Measurements from ENCODE around the gene MRPL20. TPM values are rescaled to one million over a fixed set of nuclear protein-coding genes. Genes with fewer than 3 reads are reported as not detected.

The MRPL20 gene
- total RNA-seq, 2 donors from 2014 or later = 160 to 218 TPM

GRCh38 chr1:1440262-1441001 lies 33.3 kb upstream of the MRPL20 start:
- TF ChIP-seq CTCF (IDR thresholded peaks at IDR 0.05) = no peak
- H3K36me3 ChIP-seq = no peaks in the 10 kb centered on the region
- no peaks in the 10 kb centered on the region for H3K27me3 ChIP-seq
- DNase-seq (ENCODE audit: low spot score) = no peak
- peaks cover 0 to 31% of the 10 kb centered on the region in 2 donors for H3K4me1 ChIP-seq
- no peak overlapping the region for H3K4me3 ChIP-seq
- no peaks in the 10 kb centered on the region for H3K9me3 ChIP-seq
- H3K27ac ChIP-seq = no peak overlapping the region

GRCh38 chr1:1439546-1440261 lies 32.6 kb upstream of the MRPL20 start:
- Histone ChIP-seq H3K4me3 (no peak overlapping the region), H3K27me3 (no peaks in the 10 kb centered on the region), H3K4me1 (peaks cover 0 to 38% of the 10 kb centered on the region in 2 donors), H3K9me3 (no peaks in the 10 kb centered on the region), H3K36me3 (no peaks in the 10 kb centered on the region), H3K27ac (no peak overlapping the region)
- DNase-seq (ENCODE audit: low spot score) = no peak
- no peak for TF ChIP-seq CTCF (IDR thresholded peaks at IDR 0.05)

GRCh38 chr1:1438531-1439381 lies 31.7 kb upstream of the MRPL20 start:
- no peak for TF ChIP-seq CTCF (IDR thresholded peaks at IDR 0.05)
- Histone ChIP-seq H3K27me3 (no peaks in the 10 kb centered on the region), H3K9me3 (no peaks in the 10 kb centered on the region), H3K27ac (no peak overlapping the region), H3K36me3 (no peaks in the 10 kb centered on the region), H3K4me3 (no peak overlapping the region), H3K4me1 (peaks cover 0 to 48% of the 10 kb centered on the region in 2 donors)
- DNase-seq (ENCODE audit: low spot score) = no peak

- TF ChIP-seq CTCF (IDR thresholded peaks at IDR 0.05) = no peak
- no peak for DNase-seq (ENCODE audit: low spot score)
- H3K36me3 ChIP-seq = no peaks in the 10 kb centered on the region
- H3K27me3 ChIP-seq = no peaks in the 10 kb centered on the region
- H3K4me1 ChIP-seq = peaks cover 0 to 56% of the 10 kb centered on the region in 2 donors
- H3K27ac ChIP-seq = no peak overlapping the region
- no peak overlapping the region for H3K4me3 ChIP-seq
- no peaks in the 10 kb centered on the region for H3K9me3 ChIP-seq
Observed at GRCh38 chr1:1437904-1438376, 30.8 kb upstream of the MRPL20 start.

- H3K27me3 ChIP-seq = no peaks in the 10 kb centered on the region
- no peaks in the 10 kb centered on the region for H3K36me3 ChIP-seq
- DNase-seq (ENCODE audit: low spot score) = no peak
- TF ChIP-seq CTCF (IDR thresholded peaks at IDR 0.05) = no peak
- peaks cover 0 to 62% of the 10 kb centered on the region in 2 donors for H3K4me1 ChIP-seq
- H3K27ac ChIP-seq = no peak overlapping the region
- H3K4me3 ChIP-seq = peak overlapping the region in 1 of 2 donors; percentile 56
- no peaks in the 10 kb centered on the region for H3K9me3 ChIP-seq
Observed at GRCh38 chr1:1437033-1437903, 30.2 kb upstream of the MRPL20 start.

Data from right atrium auricular region (tissue), 2 donors.